Endothelial cell of umbilical vein (primary cell): Measurements from ENCODE around the gene COL5A1. TPM values are rescaled to one million over a fixed set of nuclear protein-coding genes. Genes with fewer than 3 reads are reported as not detected.

ENCODE experiments used
- BruUV-seq: library from RNA; stranded (reverse); fragments of 400-500 nt; replicated peaks from 2 replicates; lab custom pipeline; 2021; lab: Mats Ljungman, UMichigan
- CTCF ChIA-PET: fragments of 300-600, 350-600 bp; sonication (Branson Sonifier 250); formaldehyde crosslinking; loops from one replicate; lab custom pipeline; 2021; ENCODE audit warnings: antibody characterized with exemption, inconsistent platforms; lab: Charles Lee
- POLR2A ChIA-PET: fragments of 300-600, 350-600 bp; sonication (Branson Sonifier 250); formaldehyde crosslinking; loops from one replicate; lab custom pipeline; 2021; ENCODE audit warnings: antibody characterized with exemption, inconsistent platforms; lab: Charles Lee
- DNase-seq: peaks from one replicate; pipeline ENCODE4 v3.0.0-alpha.2; 2011; ENCODE audit warnings: low read depth, low spot score
- FAIRE-seq: peaks from 2 replicates; lab custom pipeline; 2011; peaks lifted over from hg19 to GRCh38; lab: Jason Lieb, UNC
- H2AFZ ChIP-seq: 2 replicates; pipeline ENCODE4 v1.6.0; 2012; ENCODE audit warnings: low read depth, low read length, control low read depth, inconsistent platforms
- H3K27ac ChIP-seq: 2 replicates; pipeline ENCODE4 v1.5.1; 2011; ENCODE audit warnings: low read depth, mild to moderate bottlenecking, control low read depth, low read length, moderate library complexity; ENCODE audit not compliant: insufficient read depth
- H3K27me3 ChIP-seq, 2 experiments: 2 replicates each; pipeline versions ENCODE4 v1.6.0 to v1.6.1; 2011; ENCODE audit warnings: low read length in 2 of 2, mixed read lengths in 1 of 2; ENCODE audit not compliant: control insufficient read depth in 2 of 2, insufficient read depth in 2 of 2
- H3K36me3 ChIP-seq, 2 experiments: 2 replicates in 1 of 2; 3 replicates in 1 of 2; pipeline ENCODE4 v1.5.1; 2011; ENCODE audit warnings: low read length in 2 of 2, mild to moderate bottlenecking in 1 of 2, moderate library complexity in 1 of 2; ENCODE audit not compliant: control insufficient read depth in 2 of 2, insufficient read depth in 2 of 2; ENCODE audit errors: extremely low read depth in 1 of 2
- H3K4me1 ChIP-seq: 3 replicates; pipeline ENCODE4 v1.5.1; 2011; ENCODE audit warnings: mild to moderate bottlenecking, low read length; ENCODE audit not compliant: control insufficient read depth, insufficient read depth; ENCODE audit errors: extremely low read depth
- H3K4me2 ChIP-seq: 2 replicates; pipeline ENCODE4 v1.6.1; 2011; ENCODE audit warnings: low read length, control low read depth, mixed read lengths; ENCODE audit not compliant: insufficient read depth
- H3K4me3 ChIP-seq, 3 experiments: fragments of 200-600 bp in 1 of 3; sonication (generic), shearing (Covaris generic) in 1 of 3; replicated peaks in 1 of 3; 2 replicates each; pipeline ENCODE4 v1.5.1; 2011 to 2016; ENCODE audit warnings: control low read depth in 3 of 3, low read length in 3 of 3, mild to moderate bottlenecking in 2 of 3, inconsistent platforms in 1 of 3, low read depth in 1 of 3, moderate library complexity in 1 of 3; ENCODE audit not compliant: insufficient read depth in 1 of 3
- H3K79me2 ChIP-seq: 2 replicates; pipeline ENCODE4 v1.6.0; 2012; ENCODE audit warnings: low read length, inconsistent platforms; ENCODE audit not compliant: control insufficient read depth, insufficient read depth
- H3K9ac ChIP-seq: replicated peaks from 2 replicates; pipeline ENCODE3; 2011; ENCODE audit warnings: low read length, control low read depth; ENCODE audit not compliant: insufficient read depth; ENCODE audit errors: extremely low read depth
- H3K9me1 ChIP-seq: replicated peaks from 3 replicates; pipeline ENCODE4 v1.6.0; 2011; ENCODE audit warnings: mild to moderate bottlenecking, low read length; ENCODE audit not compliant: control insufficient read depth, insufficient read depth; ENCODE audit errors: extremely low read depth
- H3K9me3 ChIP-seq: replicated peaks from 2 replicates; pipeline ENCODE4 v1.5.1; 2012; ENCODE audit warnings: low read length, inconsistent platforms; ENCODE audit not compliant: control insufficient read depth, insufficient read depth
- H4K20me1 ChIP-seq: replicated peaks from 2 replicates; pipeline ENCODE3; 2011; ENCODE audit warnings: mild to moderate bottlenecking, low read length; ENCODE audit not compliant: control insufficient read depth, insufficient read depth; ENCODE audit errors: extremely low read depth
- CTCF ChIP-seq, 2 donors: IDR thresholded peaks; 1 replicate in 1 of 2; 2 replicates in 1 of 2; pipeline ENCODE4 v1.5.1; 2011; ENCODE audit warnings: low read length in 2 of 2, mild to moderate bottlenecking in 2 of 2, moderate library complexity in 2 of 2, control low read depth in 1 of 2, inconsistent platforms in 1 of 2, low read depth in 1 of 2; ENCODE audit not compliant: insufficient read depth in 1 of 2; ENCODE audit errors: extremely low read depth in 1 of 2
- EZH2 ChIP-seq: IDR thresholded peaks from 2 replicates; pipeline ENCODE4 v1.6.1; 2012; ENCODE audit warnings: borderline replicate concordance, low read depth, mild to moderate bottlenecking, moderate library complexity, low read length, inconsistent platforms; ENCODE audit not compliant: severe bottlenecking
- FOS ChIP-seq: IDR thresholded peaks from 2 replicates; pipeline ENCODE4 v1.6.1; 2011; ENCODE audit warnings: mild to moderate bottlenecking, low read length, moderate library complexity, borderline replicate concordance; ENCODE audit not compliant: insufficient read depth
- GATA2 ChIP-seq: IDR thresholded peaks from 2 replicates; pipeline ENCODE4 v1.7.0; 2011; ENCODE audit warnings: low read depth, mild to moderate bottlenecking, moderate library complexity, mixed read lengths, low read length; ENCODE audit not compliant: insufficient read length, insufficient read depth
- JUN ChIP-seq: IDR thresholded peaks from 2 replicates; pipeline ENCODE4 v1.6.1; 2011; ENCODE audit warnings: borderline replicate concordance, low read depth; ENCODE audit not compliant: insufficient read length, insufficient read depth
- MAX ChIP-seq: IDR thresholded peaks from 2 replicates; pipeline ENCODE4 v1.6.1; 2011; ENCODE audit not compliant: insufficient read depth, insufficient read length
- MYC ChIP-seq: IDR thresholded peaks from one replicate; pipeline ENCODE4 v1.6.1; 2011; ENCODE audit warnings: mild to moderate bottlenecking, low read depth, low read length
- POLR2A ChIP-seq: IDR thresholded peaks from 2 replicates; pipeline ENCODE4 v1.6.1; 2012; ENCODE audit warnings: low read depth, mild to moderate bottlenecking, control low read depth, low read length
- POLR2AphosphoS5 ChIP-seq: IDR thresholded peaks from 2 replicates; pipeline ENCODE4 v1.6.1; 2012; ENCODE audit warnings: low read depth, mild to moderate bottlenecking, control low read depth, low read length, moderate library complexity; ENCODE audit not compliant: insufficient read depth
- dilution Hi-C: fragments of 300-500 bp; cut with MboI; formaldehyde crosslinking; loops from one replicate; pipeline ENCODE4 v1.15.0; 2019; ENCODE audit warnings: low sequenced_read_pairs; ENCODE audit not compliant: extremely low pct_ligation_motif_present
- intact Hi-C: fragments of 100-400 bp; cut with micrococcal nuclease; formaldehyde crosslinking; loops from one replicate; pipeline ENCODE4 v1.10.0; 2022
- polyA plus RNA-seq, 4 experiments: library from polyadenylated mRNA; depleted of rRNA in 3 of 4; stranded (reverse) in 3 of 4; unstranded in 1 of 4; fragments of >200 nt; gene quantifications; 2 replicates each; pipeline versions ENCODE4 v1.2.1 to v1.2.3, GENCODE V29; 2011 to 2012; ENCODE audit warnings: missing spikeins in 1 of 4
- total RNA-seq: library from RNA; stranded (reverse); gene quantifications from 2 replicates; pipeline ENCODE4 v1.2.3, GENCODE V29; 2021

COL5A1 gene
- total and polyA plus RNA-seq, 2 donors (not counting 3 experiments of a cell fraction or from before 2014, with no cell fraction given), result 97.4 to 175 TPM

GRCh38 chr9:134695144-134695543, 53.5 kb downstream of the COL5A1 start:
- H2AFZ ChIP-seq, result no peak overlapping the region
- H3K27me3 ChIP-seq, result no peaks in the 10 kb centered on the region
- no peak overlapping the region for H3K4me3 ChIP-seq
- peaks cover 4% of the 10 kb centered on the region for H3K79me2 ChIP-seq
- H3K4me1 ChIP-seq, result no peaks in the 10 kb centered on the region
- FAIRE-seq (no peak), DNase-seq (no peak)
- CTCF ChIA-PET, result interaction anchor here (1.3 kb wide), 1 partner anchor 8 kb away, joined by 3 read pairs; no protein-coding TSS in a partner anchor
- intact Hi-C loops (no loop called here), dilution Hi-C loops (no loop called here)
- H3K27ac ChIP-seq, result no peak overlapping the region
- BruUV-seq, result no TSS peak
- H3K9ac ChIP-seq, result no peak overlapping the region
- H3K36me3 ChIP-seq, result peaks cover 0 to 18% of the 10 kb centered on the region in 2 experiments
- POLR2A ChIA-PET, result no interaction called here
- no peak overlapping the region for H3K4me2 ChIP-seq
- no peaks in the 10 kb centered on the region for H3K9me1 ChIP-seq
- TF ChIP-seq FOS (no peak), JUN (no peak), MYC (no peak), MAX (no peak), CTCF (IDR thresholded peaks at IDR 0.05; ENCODE audit: extremely low read depth in 1 of 2, insufficient read depth in 1 of 2, low read depth in 1 of 2, low read length in 2 of 2) (no peak), POLR2A (no peak), POLR2AphosphoS5 (no peak), EZH2 (no peak), GATA2 (no peak)
- H3K9me3 ChIP-seq, result no peaks in the 10 kb centered on the region
- H4K20me1 ChIP-seq, result no peaks in the 10 kb centered on the region
